Left lung (tissue), 10 donors: Measurements from ENCODE around the gene IRF9. TPM values are rescaled to one million over a fixed set of nuclear protein-coding genes. Genes with fewer than 3 reads are reported as not detected.

Experiments
- ATAC-seq: fragments of 200-7000 bp; cut with Tn5 transposase; one replicate; pipeline ENCODE4 v1.9.1; 2020; ENCODE audit warnings: moderate library complexity
- DNase-seq, 4 donors: peaks; one replicate each; pipeline ENCODE4 v3.0.0-alpha.2; 2013 to 2020
- H3K27ac ChIP-seq, 2 donors: fragments of 200-600 bp; sonication (generic) in 1 of 2; one replicate each; pipeline versions ENCODE4 v1.5.0 to v1.8.0; 2020 to 2021
- H3K27me3 ChIP-seq, 2 donors: fragments of 200-600 bp; sonication (generic) in 1 of 2; one replicate each; pipeline versions ENCODE4 v1.5.0 to v1.8.0; 2020 to 2021
- H3K36me3 ChIP-seq, 2 donors: fragments of 200-600 bp; sonication (generic) in 1 of 2; one replicate each; pipeline versions ENCODE4 v1.5.0 to v1.8.0; 2020 to 2021
- H3K4me1 ChIP-seq, 2 donors: fragments of 200-600 bp; one replicate each; pipeline ENCODE4 v1.8.0; 2021
- H3K4me3 ChIP-seq, 2 donors: fragments of 200-600 bp; sonication (generic) in 1 of 2; one replicate each; pipeline versions ENCODE4 v1.5.0 to v1.8.0; 2020 to 2021; ENCODE audit warnings: mild to moderate bottlenecking in 1 of 2
- H3K9me3 ChIP-seq, 2 donors: fragments of 200-600 bp; sonication (generic) in 1 of 2; one replicate each; pipeline versions ENCODE4 v1.5.0 to v1.8.0; 2020 to 2021
- intact Hi-C, 2 donors: fragments of 100-400 bp; cut with DNase I; formaldehyde crosslinking; loops; one replicate each; pipeline versions ENCODE4 v1.11.2 to v1.14.2; 2022
- polyA plus RNA-seq, 6 donors: library from polyadenylated mRNA; unstranded; fragments of 120-200 nt; gene quantifications; one replicate each; pipeline ENCODE4 v1.2.1, GENCODE V29; 2013; ENCODE audit not compliant: insufficient read length in 6 of 6
- total RNA-seq, 2 donors: library from RNA; stranded (reverse); fragmentation: NEBNext Ultra II Directional; extraction: Animal tissue kit (Norgen Biotek cat#: 25700); gene quantifications; one replicate each; pipeline ENCODE4 v1.2.1, GENCODE V29; 2021
- TF ChIP-seq, protein P1 (sequence below), 2 donors: fragments of 200-600 bp; sonication (generic) in 1 of 2; IDR thresholded peaks; one replicate each; pipeline versions ENCODE4 v1.5.0 to v1.8.0; 2021; ENCODE audit warnings: antibody characterized with exemption in 2 of 2
- donor health status: DM: no; HTN: yes; CAD: no.
- donor health status: DM: no; HTN: no; CAD: no.

The IRF9 gene
- total and polyA plus RNA-seq, 8 donors: 53.4 to 131 (median 64.3) TPM

- Histone ChIP-seq H3K27me3 (no peaks in the 10 kb centered on the region), H3K4me1 (peaks cover 19 to 51% of the 10 kb centered on the region in 2 donors), H3K9me3 (no peaks in the 10 kb centered on the region), H3K4me3 (no peak overlapping the region), H3K36me3 (peaks cover 0 to 36% of the 10 kb centered on the region in 2 donors), H3K27ac (no peak overlapping the region)
- no peak for ATAC-seq
- intact Hi-C loops: no loop called here
- DNase-seq: no peak
- TF ChIP-seq, protein P1, sequence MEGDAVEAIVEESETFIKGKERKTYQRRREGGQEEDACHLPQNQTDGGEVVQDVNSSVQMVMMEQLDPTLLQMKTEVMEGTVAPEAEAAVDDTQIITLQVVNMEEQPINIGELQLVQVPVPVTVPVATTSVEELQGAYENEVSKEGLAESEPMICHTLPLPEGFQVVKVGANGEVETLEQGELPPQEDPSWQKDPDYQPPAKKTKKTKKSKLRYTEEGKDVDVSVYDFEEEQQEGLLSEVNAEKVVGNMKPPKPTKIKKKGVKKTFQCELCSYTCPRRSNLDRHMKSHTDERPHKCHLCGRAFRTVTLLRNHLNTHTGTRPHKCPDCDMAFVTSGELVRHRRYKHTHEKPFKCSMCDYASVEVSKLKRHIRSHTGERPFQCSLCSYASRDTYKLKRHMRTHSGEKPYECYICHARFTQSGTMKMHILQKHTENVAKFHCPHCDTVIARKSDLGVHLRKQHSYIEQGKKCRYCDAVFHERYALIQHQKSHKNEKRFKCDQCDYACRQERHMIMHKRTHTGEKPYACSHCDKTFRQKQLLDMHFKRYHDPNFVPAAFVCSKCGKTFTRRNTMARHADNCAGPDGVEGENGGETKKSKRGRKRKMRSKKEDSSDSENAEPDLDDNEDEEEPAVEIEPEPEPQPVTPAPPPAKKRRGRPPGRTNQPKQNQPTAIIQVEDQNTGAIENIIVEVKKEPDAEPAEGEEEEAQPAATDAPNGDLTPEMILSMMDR (IDR thresholded peaks at IDR 0.05): no peak
Observed at GRCh38 chr14:24192933-24193332, 31.9 kb downstream of the IRF9 start.

- intact Hi-C loops: no loop called here
- Histone ChIP-seq H3K27me3 (no peaks in the 10 kb centered on the region), H3K27ac (peak overlapping the region in 1 of 2 donors; percentile 98), H3K4me3 (peak overlapping the region; percentile 95 to 98), H3K36me3 (peaks cover 0 to 36% of the 10 kb centered on the region in 2 donors), H3K4me1 (peaks cover 16 to 47% of the 10 kb centered on the region in 2 donors), H3K9me3 (no peaks in the 10 kb centered on the region)
- DNase-seq (no peak), ATAC-seq (no peak)
- TF ChIP-seq, protein P1 (IDR thresholded peaks at IDR 0.05): no peak
Observed at GRCh38 chr14:24194186-24194872, 33.3 kb downstream of the IRF9 start.

DNA sequence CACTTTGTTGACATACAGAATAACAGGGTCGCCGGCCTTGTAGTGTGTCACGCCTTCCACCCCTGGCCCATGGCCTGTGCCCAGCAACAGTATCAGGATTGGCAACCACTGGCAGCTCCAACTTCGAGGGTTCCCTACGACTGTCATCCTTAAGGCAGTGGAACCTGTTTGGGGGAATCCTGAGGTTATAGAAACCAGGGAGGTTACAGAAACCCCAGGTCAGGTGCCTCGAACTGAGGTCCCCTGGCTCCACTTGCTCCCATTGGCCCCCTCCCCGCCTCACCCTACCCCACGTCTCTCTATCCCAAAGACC, 33.8 kb downstream of the IRF9 start:
- TF ChIP-seq, protein P1 (IDR thresholded peaks at IDR 0.05): no peak

GRCh38 chr14:24195186-24196070, 34.4 kb downstream of the IRF9 start, which contains the start of gene TM9SF1:
TM9SF1 (minus strand) TSS chr14:24195441; CDS start chr14:24195019, 422 bp downstream.
- DNase-seq: peak; percentile 89 to 97 (median 92)
- Histone ChIP-seq H3K36me3 (peaks cover 0 to 26% of the 10 kb centered on the region in 2 donors), H3K9me3 (no peaks in the 10 kb centered on the region), H3K27ac (peak within 1 kb of the TSS; percentile 98), H3K4me3 (peak within 1 kb of the TSS; percentile 95 to 98), H3K4me1 (peaks cover 16 to 45% of the 10 kb centered on the region in 2 donors), H3K27me3 (no peaks in the 10 kb centered on the region)
- intact Hi-C loops: no loop called here
- ATAC-seq: peak; percentile 97
- TF ChIP-seq, protein P1 (IDR thresholded peaks at IDR 0.05): no peak

More for the DNA sequence above, 33.8 kb downstream of the IRF9 start:
- peaks cover 16 to 44% of the 10 kb centered on the region in 2 donors for H3K4me1 ChIP-seq
- peaks cover 0 to 32% of the 10 kb centered on the region in 2 donors for H3K36me3 ChIP-seq
- H3K9me3 ChIP-seq: no peaks in the 10 kb centered on the region
- ATAC-seq: peak; percentile 1
- peak overlapping the region; percentile 98 for H3K27ac ChIP-seq
- H3K27me3 ChIP-seq: no peaks in the 10 kb centered on the region
- intact Hi-C loops: no loop called here
- no peak for DNase-seq
- H3K4me3 ChIP-seq: peak overlapping the region; percentile 95 to 98
